GM12892 (cell line): ENCODE results near the gene SNED1.

ENCODE experiments used
- POLR2A ChIP-seq: IDR thresholded peaks from 2 replicates; pipeline ENCODE4 v1.6.1; 2011; ENCODE audit warnings: low read depth, low read length, control low read depth
- POLR2AphosphoS5 ChIP-seq: IDR thresholded peaks from 2 replicates; pipeline ENCODE4 v1.6.1; 2011; ENCODE audit warnings: low read depth, low read length, control low read depth
- TAF1 ChIP-seq: IDR thresholded peaks from 2 replicates; pipeline ENCODE4 v1.6.1; 2011; ENCODE audit warnings: low read depth, mild to moderate bottlenecking, control low read depth, low read length, borderline replicate concordance

GRCh38 chr2:241120440-241120839 lies 122.0 kb downstream of the SNED1 start:
- no peak for TF ChIP-seq TAF1
- no peak for TF ChIP-seq POLR2A
- no peak for TF ChIP-seq POLR2AphosphoS5
